HEK293T (cell line): Measurements from ENCODE around the gene TPRA1.

Source experiments
- CTCF ChIA-PET: fragments of 350-600 bp; formaldehyde crosslinking; extraction: SDS; loops from one replicate; lab custom pipeline; 2021; ENCODE audit warnings: antibody characterized with exemption, inconsistent platforms; lab: Yijun Ruan, JAX
- POLR2A ChIA-PET: fragments of 350-600 bp; formaldehyde crosslinking; extraction: SDS; loops from one replicate; lab custom pipeline; 2020; ENCODE audit warnings: antibody characterized with exemption, inconsistent platforms; lab: Yijun Ruan, JAX
- DNase-seq: peaks from one replicate; pipeline ENCODE4 v3.0.0; 2012; ENCODE audit warnings: mixed read lengths; ENCODE audit errors: extremely low spot score
- ARNT ChIP-seq: fragments of 450-650 bp; IDR thresholded peaks from 2 replicates; pipeline ENCODE4 v1.6.1; 2017; ENCODE audit warnings: mild to moderate bottlenecking
- BHLHE40 ChIP-seq: fragments of 450-650 bp; IDR thresholded peaks from 2 replicates; pipeline ENCODE4 v1.6.1; 2016; ENCODE audit warnings: mild to moderate bottlenecking, moderate library complexity, borderline replicate concordance
- CTBP1 ChIP-seq: fragments of 450-650 bp; IDR thresholded peaks from 2 replicates; pipeline ENCODE4 v1.6.1; 2016; ENCODE audit warnings: borderline replicate concordance
- ELF4 ChIP-seq: fragments of 450-650 bp; IDR thresholded peaks from 2 replicates; pipeline ENCODE4 v1.6.1; 2017; ENCODE audit warnings: antibody characterized with exemption
- FOXA1 ChIP-seq: fragments of 450-650 bp; IDR thresholded peaks from 2 replicates; pipeline ENCODE4 v1.6.1; 2016; ENCODE audit warnings: mild to moderate bottlenecking
- FOXK2 ChIP-seq: fragments of 450-650 bp; IDR thresholded peaks from 2 replicates; pipeline ENCODE4 v1.6.1; 2016; ENCODE audit warnings: mild to moderate bottlenecking
- FOXM1 ChIP-seq: fragments of 450-650 bp; IDR thresholded peaks from 2 replicates; pipeline ENCODE4 v1.6.1; 2017; ENCODE audit warnings: mild to moderate bottlenecking, borderline replicate concordance
- HDGF ChIP-seq: fragments of 450-650 bp; IDR thresholded peaks from 2 replicates; pipeline ENCODE4 v1.6.1; 2017; ENCODE audit warnings: antibody characterized with exemption, borderline replicate concordance
- L3MBTL2 ChIP-seq: fragments of 450-650 bp; conservative IDR thresholded peaks from 2 replicates; pipeline ENCODE4 v1.6.1; 2016; ENCODE audit warnings: mild to moderate bottlenecking
- LEF1 ChIP-seq: fragments of 450-650 bp; IDR thresholded peaks from 2 replicates; pipeline ENCODE4 v1.6.1; 2017; ENCODE audit warnings: mild to moderate bottlenecking, borderline replicate concordance
- NFRKB ChIP-seq: fragments of 450-650 bp; IDR thresholded peaks from 2 replicates; pipeline ENCODE4 v1.6.1; 2016; ENCODE audit warnings: mild to moderate bottlenecking, moderate library complexity
- PKNOX1 ChIP-seq: fragments of 450-650 bp; IDR thresholded peaks from 2 replicates; pipeline ENCODE4 v1.6.1; 2016
- SP1 ChIP-seq: fragments of 450-650 bp; IDR thresholded peaks from 2 replicates; pipeline ENCODE4 v1.6.1; 2017
- SUZ12 ChIP-seq: fragments of 450-650 bp; IDR thresholded peaks from 2 replicates; pipeline ENCODE4 v1.6.1; 2016; ENCODE audit warnings: mild to moderate bottlenecking
- TARDBP ChIP-seq: fragments of 450-650 bp; IDR thresholded peaks from 2 replicates; pipeline ENCODE4 v1.6.1; 2016
- ZNF384 ChIP-seq: fragments of 450-650 bp; IDR thresholded peaks from 2 replicates; pipeline ENCODE4 v1.6.1; 2016

TPRA1 gene

GRCh38 chr3:127625821-127626220, 35.3 kb upstream of the TPRA1 start:
- TF ChIP-seq HDGF: no peak
- CTCF ChIA-PET: no interaction called here
- no peak for DNase-seq
- POLR2A ChIA-PET: no interaction called here

GRCh38 chr3:127624063-127624462, 33.5 kb upstream of the TPRA1 start:
- ChIA-PET CTCF (interaction anchor here (0.7 kb wide), 1 partner anchor 795 kb away, joined by 3 read pairs; no protein-coding TSS in a partner anchor), POLR2A (no interaction called here)
- no peak for DNase-seq
- TF ChIP-seq PKNOX1: no peak
- no peak for TF ChIP-seq ZNF384
- TF ChIP-seq ELF4: no peak
- TF ChIP-seq SP1: no peak
- TF ChIP-seq CTBP1: no peak
- TF ChIP-seq ARNT: no peak
- no peak for TF ChIP-seq TARDBP
- TF ChIP-seq SUZ12: no peak
- no peak for TF ChIP-seq L3MBTL2
- no peak for TF ChIP-seq BHLHE40
- TF ChIP-seq LEF1: no peak

- DNase-seq: no peak
- CTCF ChIA-PET: interaction anchor here (0.7 kb wide), 1 partner anchor 794 kb away, joined by 3 read pairs; no protein-coding TSS in a partner anchor
- TF ChIP-seq NFRKB (no peak), ZNF384 (no peak), TARDBP (no peak), ELF4 (no peak)
- POLR2A ChIA-PET: no interaction called here
Measured at GRCh38 chr3:127622772-127623576, 32.4 kb upstream of the TPRA1 start.

- POLR2A ChIA-PET: interaction anchor here (1.0 kb wide), 1 partner anchor 24 kb away, joined by 3 read pairs; the partner anchor contains the start of gene MCM2
- no peak for DNase-seq
- CTCF ChIA-PET: no interaction called here
- no peak for TF ChIP-seq CTBP1
- no peak for TF ChIP-seq FOXM1
- no peak for TF ChIP-seq LEF1
- no peak for TF ChIP-seq FOXA1
- no peak for TF ChIP-seq HDGF
- no peak for TF ChIP-seq SUZ12
- TF ChIP-seq BHLHE40: no peak
- TF ChIP-seq NFRKB: no peak
- no peak for TF ChIP-seq ARNT
- no peak for TF ChIP-seq L3MBTL2
- no peak for TF ChIP-seq PKNOX1
Measured at GRCh38 chr3:127622031-127622430, 31.5 kb upstream of the TPRA1 start.

- ChIA-PET CTCF (no interaction called here), POLR2A (interaction anchor here (0.5 to 2.2 kb wide), 2 partner anchors 18 to 22 kb away, joined by 3 to 12 read pairs; partner anchors contain the start of gene MCM2)
- no peak for TF ChIP-seq ARNT
- no peak for TF ChIP-seq TARDBP
- no peak for TF ChIP-seq FOXM1
- TF ChIP-seq L3MBTL2: no peak
- TF ChIP-seq SUZ12: no peak
- no peak for DNase-seq
Measured at GRCh38 chr3:127620637-127621375, 30.3 kb upstream of the TPRA1 start.

GRCh38 chr3:127618891-127619290, 28.4 kb upstream of the TPRA1 start:
- no peak for TF ChIP-seq BHLHE40
- TF ChIP-seq HDGF: no peak
- no peak for TF ChIP-seq L3MBTL2
- no peak for TF ChIP-seq FOXA1
- no peak for TF ChIP-seq TARDBP
- no peak for TF ChIP-seq SUZ12
- no peak for TF ChIP-seq ZNF384
- no peak for DNase-seq
- POLR2A ChIA-PET: no interaction called here
- CTCF ChIA-PET: no interaction called here

- ChIA-PET CTCF (no interaction called here), POLR2A (no interaction called here)
- DNase-seq: no peak
- no peak for TF ChIP-seq PKNOX1
- no peak for TF ChIP-seq ELF4
- TF ChIP-seq TARDBP: no peak
- no peak for TF ChIP-seq HDGF
- TF ChIP-seq FOXK2: no peak
- no peak for TF ChIP-seq SP1
- TF ChIP-seq CTBP1: no peak
- TF ChIP-seq BHLHE40: no peak
Measured at GRCh38 chr3:127616836-127617605, 26.5 kb upstream of the TPRA1 start.
